ENCODE measurements around the gene WDR27. TPM values are rescaled to one million over a fixed set of nuclear protein-coding genes. Genes with fewer than 3 reads are reported as not detected.

Gene WDR27
- total and polyA plus RNA-seq, 2 donors from 2014 or later, result 12.3 to 45.0 TPM

DNA sequence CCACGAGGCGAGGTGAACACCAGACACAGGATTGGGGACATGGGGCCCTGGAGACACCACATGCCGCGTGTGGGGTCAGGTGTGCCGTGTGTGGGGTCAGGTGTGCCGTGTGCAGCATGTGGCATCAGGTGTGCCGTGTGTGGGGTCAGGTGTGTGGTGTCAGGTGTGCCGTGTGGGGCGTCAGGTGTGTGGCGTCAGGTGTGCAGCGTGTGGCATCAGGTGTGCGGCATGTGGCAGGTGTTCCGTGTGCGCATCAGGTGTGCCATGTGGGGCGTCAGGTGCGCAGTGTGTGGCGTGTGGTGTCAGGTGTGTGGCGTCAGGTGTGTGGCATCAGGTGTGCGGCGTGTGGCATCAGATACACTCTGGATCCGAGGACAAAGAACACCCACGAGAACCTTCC lies 77.9 kb downstream of the WDR27 start:
- Histone ChIP-seq H3K4me1 (ENCODE audit: control insufficient read depth in 2 of 3, insufficient read depth in 2 of 3, low read depth in 1 of 3, low read length in 3 of 3) (peaks cover 0 to 10% (median 0%) of the 10 kb centered on the region in 3 donors), H3K4me3 (ENCODE audit: low read length in 3 of 3) (no peak overlapping the region), H3K27me3 (ENCODE audit: control insufficient read depth, insufficient read depth, low read length) (no peaks in the 10 kb centered on the region), H3K9me3 (ENCODE audit: control insufficient read depth in 2 of 3, insufficient read depth in 1 of 3, low read length in 3 of 3) (peaks cover 0 to 2% (median 0%) of the 10 kb centered on the region in 3 donors), H3K9ac (ENCODE audit: low read length in 3 of 3) (no peak overlapping the region), H3K27ac (ENCODE audit: low read depth in 2 of 2, low read length in 2 of 2) (no peak overlapping the region), H3K36me3 (ENCODE audit: control insufficient read depth in 2 of 3, insufficient read depth in 3 of 3, low read length in 3 of 3) (peaks cover 0 to 7% (median 2%) of the 10 kb centered on the region in 3 donors)
- DNase-seq (no peak), FAIRE-seq (no peak)
- intact Hi-C loops (cut with DNase I), result no loop called here
- TF ChIP-seq, protein P1, sequence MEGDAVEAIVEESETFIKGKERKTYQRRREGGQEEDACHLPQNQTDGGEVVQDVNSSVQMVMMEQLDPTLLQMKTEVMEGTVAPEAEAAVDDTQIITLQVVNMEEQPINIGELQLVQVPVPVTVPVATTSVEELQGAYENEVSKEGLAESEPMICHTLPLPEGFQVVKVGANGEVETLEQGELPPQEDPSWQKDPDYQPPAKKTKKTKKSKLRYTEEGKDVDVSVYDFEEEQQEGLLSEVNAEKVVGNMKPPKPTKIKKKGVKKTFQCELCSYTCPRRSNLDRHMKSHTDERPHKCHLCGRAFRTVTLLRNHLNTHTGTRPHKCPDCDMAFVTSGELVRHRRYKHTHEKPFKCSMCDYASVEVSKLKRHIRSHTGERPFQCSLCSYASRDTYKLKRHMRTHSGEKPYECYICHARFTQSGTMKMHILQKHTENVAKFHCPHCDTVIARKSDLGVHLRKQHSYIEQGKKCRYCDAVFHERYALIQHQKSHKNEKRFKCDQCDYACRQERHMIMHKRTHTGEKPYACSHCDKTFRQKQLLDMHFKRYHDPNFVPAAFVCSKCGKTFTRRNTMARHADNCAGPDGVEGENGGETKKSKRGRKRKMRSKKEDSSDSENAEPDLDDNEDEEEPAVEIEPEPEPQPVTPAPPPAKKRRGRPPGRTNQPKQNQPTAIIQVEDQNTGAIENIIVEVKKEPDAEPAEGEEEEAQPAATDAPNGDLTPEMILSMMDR (IDR thresholded peaks at IDR 0.05; ENCODE audit: borderline replicate concordance, extremely low read depth, insufficient read depth), result no peak

DNA sequence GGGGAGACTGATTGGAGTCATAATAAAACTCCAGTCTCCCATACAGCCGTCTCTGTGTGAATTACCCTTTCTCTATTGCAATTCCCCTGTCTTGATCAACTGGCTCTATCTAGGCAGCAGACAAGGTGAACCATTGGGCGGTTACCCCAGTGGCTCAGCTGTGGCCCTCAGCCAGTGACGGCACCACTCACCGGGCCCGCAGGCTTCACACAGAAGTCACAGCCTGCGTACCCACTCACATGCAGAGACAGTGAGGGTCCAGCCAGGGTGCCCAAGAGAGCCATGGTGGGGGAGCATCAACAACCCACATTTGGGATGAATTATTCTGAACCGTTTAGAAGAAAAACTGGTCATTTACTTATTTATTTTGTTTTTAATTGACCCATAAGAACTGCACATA lies 78.5 kb downstream of the WDR27 start:
- H3K27me3 ChIP-seq (ENCODE audit: control insufficient read depth, insufficient read depth, low read length), result no peaks in the 10 kb centered on the region
- DNase-seq (no peak), FAIRE-seq (no peak)
- H3K4me1 ChIP-seq (ENCODE audit: control insufficient read depth in 2 of 3, insufficient read depth in 2 of 3, low read depth in 1 of 3, low read length in 3 of 3), result peaks cover 0 to 10% (median 0%) of the 10 kb centered on the region in 3 donors
- no peak overlapping the region for H3K4me3 ChIP-seq (ENCODE audit: low read length in 3 of 3)
- H3K27ac ChIP-seq (ENCODE audit: low read depth in 2 of 2, low read length in 2 of 2), result no peak overlapping the region
- H3K9ac ChIP-seq (ENCODE audit: low read length in 3 of 3), result no peak overlapping the region
- intact Hi-C loops (cut with DNase I), result no loop called here
- peaks cover 0 to 2% (median 0%) of the 10 kb centered on the region in 3 donors for H3K9me3 ChIP-seq (ENCODE audit: control insufficient read depth in 2 of 3, insufficient read depth in 1 of 3, low read length in 3 of 3)
- TF ChIP-seq, protein P1 (IDR thresholded peaks at IDR 0.05; ENCODE audit: borderline replicate concordance, extremely low read depth, insufficient read depth), result no peak
- H3K36me3 ChIP-seq (ENCODE audit: control insufficient read depth in 2 of 3, insufficient read depth in 3 of 3, low read length in 3 of 3), result peaks cover 0 to 7% (median 2%) of the 10 kb centered on the region in 3 donors

DNA sequence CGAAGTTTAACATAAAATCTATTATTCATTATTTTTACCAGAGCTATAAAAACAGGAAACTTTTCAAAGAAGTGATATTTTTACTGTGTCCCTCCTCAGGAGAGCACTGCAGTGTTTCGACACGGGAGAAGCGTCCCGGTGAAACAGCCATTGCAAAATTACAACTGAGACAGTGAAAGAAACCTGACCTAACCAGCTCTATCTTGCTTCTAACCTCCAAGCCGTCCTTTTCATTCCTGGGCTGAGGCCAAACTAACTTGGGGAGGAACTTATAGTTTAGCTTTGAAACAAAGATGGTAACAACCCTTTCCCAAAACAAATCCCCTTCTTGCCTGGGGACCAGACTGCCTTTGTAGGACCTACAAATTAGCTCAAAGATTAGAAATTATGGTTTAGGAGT lies 79.2 kb downstream of the WDR27 start:
- H3K4me1 ChIP-seq (ENCODE audit: control insufficient read depth in 2 of 3, insufficient read depth in 2 of 3, low read depth in 1 of 3, low read length in 3 of 3), result peaks cover 0 to 10% (median 0%) of the 10 kb centered on the region in 3 donors

More for the DNA sequence above, 79.2 kb downstream of the WDR27 start:
- Histone ChIP-seq H3K9me3 (ENCODE audit: control insufficient read depth in 2 of 3, insufficient read depth in 1 of 3, low read length in 3 of 3) (peaks cover 0 to 2% (median 0%) of the 10 kb centered on the region in 3 donors), H3K27me3 (ENCODE audit: control insufficient read depth, insufficient read depth, low read length) (no peaks in the 10 kb centered on the region), H3K27ac (ENCODE audit: low read depth in 2 of 2, low read length in 2 of 2) (no peak overlapping the region), H3K9ac (ENCODE audit: low read length in 3 of 3) (no peak overlapping the region), H3K4me3 (ENCODE audit: low read length in 3 of 3) (no peak overlapping the region), H3K36me3 (ENCODE audit: control insufficient read depth in 2 of 3, insufficient read depth in 3 of 3, low read length in 3 of 3) (peaks cover 0 to 7% (median 2%) of the 10 kb centered on the region in 3 donors)
- intact Hi-C loops (cut with DNase I), result no loop called here
- TF ChIP-seq, protein P1 (IDR thresholded peaks at IDR 0.05; ENCODE audit: borderline replicate concordance, extremely low read depth, insufficient read depth), result no peak
- DNase-seq (peak in 2 of 5 donors; percentile 28 to 54), FAIRE-seq (no peak)

Measured in kidney (tissue), 14 donors.